Measurements from ENCODE around the gene NEK9.

Gene NEK9

DNA sequence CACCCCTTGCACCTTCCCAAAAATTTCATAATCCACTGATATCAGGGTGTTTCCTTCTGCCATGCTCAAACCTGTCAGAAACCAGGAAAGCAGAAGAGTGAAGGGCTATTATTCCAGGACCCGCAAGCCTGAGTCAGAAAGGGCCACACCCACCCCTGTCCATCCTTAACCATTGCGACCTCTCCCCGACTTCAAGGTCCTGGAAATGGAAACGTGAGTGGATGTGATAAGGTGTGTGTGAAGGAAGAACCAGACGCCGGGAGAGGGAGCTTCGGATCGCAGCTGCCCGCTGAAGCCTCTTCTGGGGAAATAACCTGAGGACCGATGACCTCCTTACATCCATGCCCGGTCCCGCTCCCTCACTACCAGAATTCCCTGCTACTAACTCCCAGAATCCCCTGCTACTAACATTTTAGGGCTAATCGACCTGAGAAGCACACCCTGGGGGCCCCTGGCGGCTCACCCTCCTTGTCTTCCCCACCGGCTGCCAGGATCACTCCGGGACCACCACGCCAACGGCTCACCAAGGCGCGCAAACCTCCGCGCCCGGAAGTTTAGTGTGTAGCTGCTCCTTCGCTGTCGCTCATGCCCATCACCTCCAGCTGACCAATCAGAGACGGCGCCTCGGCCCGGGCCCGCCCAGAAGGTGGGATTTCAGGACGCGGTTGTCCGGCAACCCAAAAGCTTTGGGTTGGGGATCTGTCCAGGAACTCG lies 63.2 kb downstream of the NEK9 start, which contains the start of gene ACYP1:
Gene ACYP1, minus strand, starts transcription at position 534 of the 714 bp plus-strand sequence. Its CDS starts 471 bp downstream, at position 63.
- peak; percentile 54 for DNase-seq

DNA sequence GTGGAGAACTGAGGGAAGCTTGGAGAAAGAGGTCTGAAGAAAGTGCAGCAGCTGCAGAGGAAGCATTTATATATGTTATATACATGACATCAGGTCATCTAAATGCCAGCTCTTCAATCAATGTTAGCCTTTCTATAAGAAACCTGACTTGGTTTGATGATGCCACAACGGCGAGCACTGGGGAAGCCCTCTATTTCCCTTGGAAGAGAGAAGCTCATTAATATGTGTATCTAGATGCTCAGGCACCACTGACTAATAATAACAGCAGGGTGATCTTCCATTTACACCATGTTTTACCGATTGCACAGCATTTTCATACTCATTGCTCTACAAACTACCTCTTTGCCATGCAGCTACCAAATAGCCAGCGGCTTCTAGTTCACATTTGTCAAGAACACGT lies 63.8 kb downstream of the NEK9 start:
- no peak for DNase-seq

DNA sequence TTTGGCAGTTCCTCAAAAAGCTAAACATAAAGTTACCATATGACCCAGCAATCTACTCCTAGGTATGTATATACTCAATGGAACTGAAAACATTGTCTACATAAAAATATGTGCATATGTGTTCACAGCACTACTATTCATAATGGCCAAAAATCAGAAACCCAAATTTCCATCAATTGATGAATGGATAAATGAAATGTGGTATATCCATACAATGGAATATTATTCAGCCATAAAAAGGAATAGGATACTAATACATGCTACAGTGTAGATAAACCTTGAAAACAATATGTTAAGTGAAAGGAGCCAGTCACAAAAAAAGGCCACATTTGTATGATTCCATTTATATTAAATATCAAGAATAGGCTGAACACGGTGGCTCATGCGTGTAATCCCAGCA lies 66.4 kb downstream of the NEK9 start:
- DNase-seq = no peak

DNA sequence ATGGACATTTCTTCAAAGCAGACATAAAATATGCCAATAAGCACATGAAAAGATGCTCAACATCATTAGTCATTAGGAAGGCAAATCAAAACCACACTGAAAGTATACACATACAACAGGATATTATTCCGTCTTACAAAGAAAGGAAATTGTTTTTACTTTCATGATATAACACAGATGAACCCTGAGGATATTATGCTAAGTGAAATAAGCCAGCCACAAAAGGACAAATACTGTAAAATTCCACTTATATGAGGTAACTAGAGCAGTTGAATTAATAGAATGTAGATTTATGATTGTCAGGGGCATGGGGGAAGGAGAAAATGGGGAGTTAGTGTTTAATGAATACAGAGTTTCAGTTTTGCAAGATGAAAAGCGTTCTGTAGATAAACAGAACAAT lies 67.2 kb downstream of the NEK9 start:
- DNase-seq = no peak

DNA sequence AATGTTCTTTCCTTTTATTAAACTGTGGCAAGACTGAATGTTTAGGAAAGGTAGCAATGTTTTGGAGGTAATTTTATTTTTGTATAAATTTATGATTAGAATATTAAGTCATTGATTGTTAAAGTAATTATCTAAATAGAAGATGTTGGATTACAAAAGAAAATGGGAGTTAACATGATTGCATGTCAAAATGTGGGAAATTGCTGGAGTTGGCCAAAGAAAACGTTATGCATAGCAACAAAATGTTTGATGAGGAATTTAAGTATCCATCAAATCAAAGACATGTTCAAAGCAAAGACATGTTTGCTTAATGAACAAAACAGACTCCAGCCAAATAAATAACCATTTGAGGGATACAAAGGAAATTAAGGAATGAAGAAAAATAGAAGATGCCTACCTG lies 72.4 kb downstream of the NEK9 start:
- no peak for DNase-seq

DNA sequence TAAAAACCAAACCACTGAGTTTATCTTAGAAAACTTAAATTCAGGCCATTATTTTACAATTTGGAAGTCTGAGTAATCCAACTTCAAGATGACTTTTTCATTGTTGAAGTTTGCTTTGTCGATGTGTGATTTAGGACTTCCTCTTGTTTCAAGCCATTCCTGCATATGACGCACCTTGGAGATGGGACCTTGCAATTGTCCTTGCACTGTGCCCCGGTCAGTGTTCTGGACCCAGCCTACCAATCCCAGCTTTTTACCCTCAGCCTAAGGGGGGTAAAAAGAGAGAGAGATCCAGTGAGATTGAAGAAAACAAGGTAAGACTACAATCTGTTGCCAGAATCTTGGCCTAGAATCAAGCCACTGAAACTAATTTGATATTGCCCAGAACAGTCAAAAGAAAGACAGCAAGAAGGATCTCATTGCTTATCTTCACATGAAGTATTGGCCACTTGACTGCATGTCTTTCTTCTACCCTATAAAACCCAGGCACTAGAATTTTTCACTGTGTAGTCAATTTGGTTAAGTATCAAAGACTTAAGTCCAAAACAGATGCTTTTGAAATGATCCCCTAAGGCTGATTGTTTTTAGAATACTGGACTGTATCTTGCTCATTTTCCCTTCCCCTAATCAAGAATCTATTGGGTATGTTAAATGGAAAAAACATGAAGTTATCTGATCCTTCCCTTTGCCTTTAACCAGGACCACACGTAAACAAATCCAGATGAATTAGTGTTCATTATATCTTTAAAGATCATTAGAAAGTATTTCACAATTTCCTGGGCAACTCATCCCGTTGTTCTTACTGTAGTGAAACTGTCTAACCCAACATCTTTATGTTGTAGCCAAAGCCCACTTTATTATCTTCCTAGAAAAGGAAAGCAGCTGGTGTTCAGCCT lies 73.2 kb downstream of the NEK9 start:
- DNase-seq = no peak

GRCh38 chr14:75051556-75051899 lies 75.3 kb downstream of the NEK9 start:
- DNase-seq = no peak

DNA sequence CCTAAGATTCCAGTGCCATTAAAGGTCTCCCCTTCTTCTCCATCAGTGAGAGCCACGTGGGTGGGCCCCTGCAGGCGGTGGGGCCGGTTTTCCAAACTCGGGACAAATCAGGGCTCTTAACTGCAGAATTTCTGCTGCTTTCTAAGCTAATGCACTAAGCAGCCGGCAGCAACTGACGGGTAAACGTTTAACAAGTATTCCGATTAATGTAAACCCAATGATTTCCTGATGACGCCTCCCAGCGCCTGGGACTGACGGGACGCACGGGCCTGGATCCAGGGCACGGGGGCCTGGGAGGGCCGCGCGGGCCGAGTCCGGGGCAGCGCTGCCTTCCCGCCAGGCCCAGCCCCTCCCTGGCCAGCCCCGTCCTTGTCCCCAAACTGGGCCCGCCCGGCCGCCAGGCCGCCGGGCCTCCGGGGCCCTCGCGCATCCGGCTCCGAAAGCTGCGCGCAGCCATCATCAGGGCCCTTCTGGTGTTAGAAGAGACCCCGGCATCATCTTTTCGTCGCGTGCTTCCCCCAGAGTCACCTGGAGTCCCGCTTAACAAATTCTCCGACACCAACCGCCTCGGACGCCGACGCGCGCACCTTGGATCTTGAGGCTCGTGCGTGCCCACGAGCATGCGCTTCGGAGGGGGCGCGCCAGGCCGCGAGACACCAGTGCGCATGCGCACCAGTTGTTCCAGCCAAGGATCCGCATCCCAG lies 75.8 kb downstream of the NEK9 start, which contains the start of gene MLH3:
Gene MLH3, minus strand, starts transcription at position 616 of the 704 bp plus-strand sequence. CDS start 1,812 bp downstream, outside the sequence.
- DNase-seq = peak; percentile 76

DNA sequence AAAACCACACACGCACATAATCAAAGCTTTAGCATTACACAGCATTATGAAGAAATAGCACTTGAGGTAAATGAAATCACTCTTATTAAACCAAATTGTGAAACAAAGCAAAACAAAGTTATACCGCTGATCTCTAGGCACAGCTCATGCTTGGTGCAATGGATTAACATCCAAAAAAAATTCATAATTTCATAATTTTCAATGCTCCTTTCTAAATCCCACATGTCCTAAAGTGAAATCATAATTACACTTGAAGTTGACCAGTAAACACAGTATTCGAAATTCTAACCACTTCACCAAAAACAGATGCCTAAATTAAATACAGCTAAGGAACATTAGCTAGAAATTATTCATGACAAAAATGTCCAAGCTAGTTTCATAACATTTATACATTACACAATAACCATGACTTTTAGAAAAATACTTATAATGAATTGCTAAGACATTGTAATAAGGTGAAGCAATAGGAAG lies 77.1 kb downstream of the NEK9 start:
- DNase-seq = no peak

DNA sequence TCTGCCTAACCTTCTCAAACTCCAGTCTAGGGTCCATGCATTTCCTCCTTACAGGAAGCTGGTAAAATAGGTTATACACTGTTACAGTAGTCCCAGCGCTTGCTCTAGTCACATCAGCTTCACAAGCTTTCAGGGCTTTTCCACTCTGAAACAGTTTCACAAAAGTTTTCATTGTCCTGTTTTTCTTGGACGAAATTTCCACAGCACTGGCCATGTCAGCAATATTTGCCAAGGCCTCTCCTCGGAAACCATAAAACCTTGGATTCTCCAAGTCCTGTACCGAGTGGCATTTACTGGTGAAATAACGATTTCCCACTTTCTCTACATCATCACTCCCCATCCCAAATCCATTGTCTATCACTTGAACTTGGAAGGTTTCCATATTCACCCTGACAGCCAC lies 77.7 kb downstream of the NEK9 start:
- no peak for DNase-seq

GRCh38 chr14:75048101-75048500 lies 78.7 kb downstream of the NEK9 start:
- no peak for DNase-seq

- no peak for DNase-seq
Measured at GRCh38 chr14:75047506-75047905, 79.3 kb downstream of the NEK9 start.

DNA sequence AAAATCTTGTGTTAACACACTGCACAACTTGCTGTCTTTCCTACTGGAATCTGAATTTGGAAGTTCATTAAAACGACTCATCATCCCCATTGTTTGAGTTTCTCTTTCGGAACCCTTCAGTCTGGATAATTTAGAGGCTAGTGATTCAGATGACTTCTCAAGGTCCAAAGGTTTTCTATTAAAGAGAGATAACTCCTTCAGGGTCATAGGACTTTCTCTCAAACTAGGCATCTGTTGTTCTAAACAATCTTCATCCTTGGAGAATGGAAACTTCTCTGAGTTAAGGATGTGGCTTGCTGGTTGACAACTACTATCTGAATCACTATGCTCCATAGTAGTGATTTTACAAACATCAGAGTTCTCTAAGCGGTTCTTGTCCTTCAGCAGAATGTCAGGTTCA lies 79.9 kb downstream of the NEK9 start:
- DNase-seq = no peak

DNA sequence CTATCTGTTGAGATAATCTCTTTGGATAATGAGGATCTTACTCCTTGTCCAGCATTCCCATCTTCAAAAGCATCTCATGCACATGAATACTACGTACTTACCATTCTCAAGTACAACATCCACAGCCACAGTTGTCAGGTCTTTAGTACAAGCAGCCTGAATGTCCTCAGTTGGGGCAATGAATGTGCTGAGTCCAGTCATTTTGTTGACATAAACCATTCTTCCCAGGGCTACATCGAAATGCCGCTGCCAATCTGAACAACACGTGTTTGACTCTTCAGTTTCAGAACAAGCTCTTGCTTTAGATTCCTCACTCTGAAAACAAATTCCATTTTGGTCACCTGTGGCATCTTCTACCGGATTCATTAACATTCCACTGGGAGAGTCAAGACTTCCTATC lies 80.6 kb downstream of the NEK9 start:
- no peak for DNase-seq

DNA sequence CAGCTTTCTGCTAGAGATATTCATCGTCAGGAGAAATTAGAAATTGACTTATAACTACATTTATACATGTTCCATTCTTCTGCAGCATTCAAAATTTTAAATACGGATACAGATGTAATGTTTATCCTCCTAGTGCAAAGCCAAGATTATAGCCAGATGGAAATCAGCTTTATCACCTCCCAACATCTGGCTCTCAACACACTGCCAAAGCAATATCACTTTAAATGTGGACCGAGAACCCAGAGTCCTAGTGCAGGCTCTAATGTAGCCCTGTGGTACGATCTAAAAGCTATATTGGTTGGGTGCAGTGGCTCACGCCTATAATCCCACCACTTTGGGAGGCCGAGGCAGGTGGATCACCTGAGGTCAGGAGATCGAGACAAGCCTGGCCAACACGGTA lies 82.1 kb downstream of the NEK9 start:
- no peak for DNase-seq

GRCh38 chr14:75044322-75044721 lies 82.5 kb downstream of the NEK9 start:
- no peak for DNase-seq

GRCh38 chr14:75042035-75042434 lies 84.8 kb downstream of the NEK9 start:
- DNase-seq = no peak

DNA sequence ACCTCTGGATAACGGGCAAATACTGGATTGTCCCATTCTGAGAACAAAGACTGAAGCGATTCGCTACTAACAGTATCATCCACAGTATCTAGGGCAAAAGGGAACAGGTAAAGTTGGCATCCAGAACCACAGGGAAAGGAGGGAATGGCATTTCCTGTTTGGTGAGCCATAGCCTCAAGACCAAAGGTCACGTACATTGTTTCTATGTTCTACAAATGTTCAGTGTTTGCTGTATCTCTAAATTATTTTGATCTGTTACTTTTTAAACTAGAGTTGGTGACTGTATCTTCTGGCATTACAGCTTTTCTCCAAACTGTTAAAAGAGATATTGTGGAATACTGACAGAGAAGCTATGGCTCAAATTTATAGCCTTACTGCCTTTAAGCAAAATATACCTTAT lies 85.2 kb downstream of the NEK9 start:
- DNase-seq = no peak

DNA sequence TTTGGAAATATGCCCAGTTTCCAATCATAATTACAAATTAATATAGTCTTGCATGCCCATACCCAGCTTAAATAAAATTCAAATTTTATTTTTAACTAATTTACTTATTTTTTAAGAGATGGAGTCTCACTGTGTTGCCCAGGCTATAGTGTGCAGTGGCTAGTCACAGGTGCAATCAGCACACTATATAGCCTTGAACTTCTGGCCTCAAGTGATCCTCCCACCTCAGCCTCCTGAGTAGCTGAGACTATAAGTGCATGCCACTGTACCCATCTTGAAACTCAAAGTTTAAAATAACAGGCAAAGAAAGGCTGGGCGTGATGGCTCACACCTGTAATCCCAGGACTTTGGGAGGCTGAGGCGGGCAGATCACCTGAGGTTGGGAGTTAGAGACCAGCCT lies 85.9 kb downstream of the NEK9 start:
- no peak for DNase-seq

DNA sequence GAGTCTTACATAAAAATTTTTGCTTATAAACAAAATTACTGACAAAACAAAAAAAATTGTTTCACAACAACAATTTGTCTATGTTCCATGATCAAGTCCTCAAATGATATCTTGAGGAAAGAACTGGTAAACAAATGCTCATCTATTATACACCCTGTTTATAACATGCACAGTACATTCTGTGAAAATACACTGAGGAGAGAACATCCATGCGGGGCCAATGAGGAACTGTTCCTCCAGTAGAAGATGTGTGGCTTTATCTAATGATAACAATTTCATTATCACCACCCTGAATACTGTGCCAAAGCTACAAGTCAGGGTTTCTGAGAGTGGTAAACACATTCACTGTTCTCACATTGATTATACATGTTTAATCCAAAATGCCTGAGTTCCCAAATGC lies 86.3 kb downstream of the NEK9 start:
- DNase-seq = no peak

- no peak for DNase-seq
Measured at GRCh38 chr14:75032939-75033338, 93.9 kb downstream of the NEK9 start.

DNA sequence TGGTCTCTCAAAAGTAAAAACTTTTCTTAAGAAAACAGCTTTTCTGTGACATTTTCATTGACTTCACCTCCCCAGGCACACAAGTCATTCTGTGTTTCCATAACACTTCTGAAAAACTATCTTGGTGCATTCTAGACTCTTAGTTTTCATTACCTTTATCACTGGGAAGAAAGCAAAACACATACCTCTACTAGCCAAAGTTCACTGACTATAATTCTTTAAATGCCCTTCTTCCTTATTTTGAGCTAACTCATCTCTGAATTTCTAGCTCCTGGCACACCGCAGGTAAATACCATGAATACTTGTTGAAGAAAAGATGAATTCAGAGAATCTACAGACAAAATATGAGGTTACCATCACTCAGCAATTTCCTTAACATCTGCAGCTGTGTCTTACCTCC lies 96.7 kb downstream of the NEK9 start:
- DNase-seq = no peak
